AG04449 (cell line): ENCODE results near the gene PRKACB.
"Not testable (repeated sequence)": the region's sequence is repeated elsewhere in the genome, so short reads cannot be mapped to it uniquely, and the experiment has no call there.

Experiments used
- CTCF ChIA-PET: fragments of 350-600 bp; formaldehyde crosslinking; extraction: SDS; loops from one replicate; lab custom pipeline; 2021; ENCODE audit warnings: antibody characterized with exemption; lab: Yijun Ruan, JAX
- POLR2A ChIA-PET: fragments of 400-600, 350-600 bp; formaldehyde crosslinking; extraction: SDS; loops from one replicate; lab custom pipeline; 2020; ENCODE audit warnings: antibody characterized with exemption, inconsistent platforms; lab: Yijun Ruan, JAX
- DNase-seq: peaks from one replicate; pipeline ENCODE4 v3.0.0-alpha.2; 2010; ENCODE audit warnings: low read depth, low spot score
- H3K4me3 ChIP-seq: 2 replicates; pipeline ENCODE4 v1.5.1; 2011; ENCODE audit warnings: low read depth, mild to moderate bottlenecking, control low read depth, low read length
- CTCF ChIP-seq: IDR thresholded peaks from one replicate; pipeline ENCODE4 v1.5.1; 2011; ENCODE audit warnings: mild to moderate bottlenecking, moderate library complexity, low read length, control low read depth, inconsistent platforms; ENCODE audit not compliant: insufficient read depth; ENCODE audit errors: missing control alignments

PRKACB gene

DNA sequence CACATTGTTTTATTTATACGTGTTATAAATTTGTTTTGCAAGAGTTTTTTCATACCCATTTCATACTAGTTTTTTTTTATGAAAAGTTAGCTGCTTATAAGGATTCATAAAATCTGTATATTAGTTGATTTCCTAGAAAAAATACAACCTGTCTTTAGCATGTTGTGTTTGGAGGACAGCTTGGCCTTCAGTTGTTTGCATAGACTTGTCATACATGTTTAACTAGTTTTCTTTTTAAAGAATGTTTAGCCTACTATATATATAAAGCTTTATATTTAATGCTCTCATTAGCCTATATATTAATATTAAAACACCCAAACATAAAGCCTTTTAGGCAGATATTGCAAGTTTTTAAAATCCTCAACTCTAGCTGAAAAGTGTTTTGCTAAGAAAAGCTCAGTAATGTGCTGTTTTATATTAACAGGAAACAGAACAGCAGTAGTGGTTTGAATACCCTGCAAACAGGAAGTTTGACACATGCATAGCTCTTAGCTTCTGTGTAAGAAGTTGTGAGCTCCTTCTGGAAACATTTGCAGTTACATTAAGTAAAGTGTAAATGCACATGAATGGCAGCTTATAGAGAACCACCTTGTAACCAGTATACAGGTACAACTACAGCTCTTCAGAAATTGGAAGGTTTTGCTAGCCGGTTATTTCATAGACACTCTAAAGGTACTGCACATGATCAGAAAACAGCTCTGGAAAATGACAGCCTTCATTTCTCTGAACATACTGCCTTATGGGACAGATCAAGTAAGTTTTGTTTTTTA, at the start of gene PRKACB:
TSS of gene PRKACB (plus strand) at position 476 of the 770 bp plus-strand sequence. CDS start at position 567, 91 bp downstream.
- POLR2A ChIA-PET: interaction anchor here (0.7 kb wide), 1 partner anchor 244 kb away, joined by 3 read pairs; no protein-coding TSS in a partner anchor
- no peak for DNase-seq
- H3K4me3 ChIP-seq: no peak within 1 kb of the TSS
- no peak for TF ChIP-seq CTCF
- CTCF ChIA-PET: interaction anchor here (0.7 to 10.9 kb wide), 8 partner anchors 9 to 629 kb away, joined by 3 to 255 read pairs (median 10); no protein-coding TSS in a partner anchor

GRCh38 chr1:84095308-84095707, 48.8 kb upstream of the PRKACB start:
- ChIA-PET POLR2A (no interaction called here), CTCF (interaction anchor here (1.7 kb wide), 1 partner anchor 163 kb away, joined by 3 read pairs; no protein-coding TSS in a partner anchor)
- TF ChIP-seq CTCF: no peak

GRCh38 chr1:84096176-84096575, 47.9 kb upstream of the PRKACB start:
- ChIA-PET CTCF (interaction anchor here (1.7 kb wide), 1 partner anchor 164 kb away, joined by 3 read pairs; no protein-coding TSS in a partner anchor), POLR2A (no interaction called here)
- no peak for TF ChIP-seq CTCF
- H3K4me3 ChIP-seq: no peak overlapping the region
- peak; percentile 34 for DNase-seq

More at GRCh38 chr1:84095308-84095707, 48.8 kb upstream of the PRKACB start:
- no peak overlapping the region for H3K4me3 ChIP-seq
- no peak for DNase-seq

- ChIA-PET POLR2A (no interaction called here), CTCF (no interaction called here)
- no peak for TF ChIP-seq CTCF
- DNase-seq: no peak
- H3K4me3 ChIP-seq: no peak overlapping the region
Measured at GRCh38 chr1:84101204-84101603, 42.9 kb upstream of the PRKACB start.

GRCh38 chr1:84103197-84103992, 40.7 kb upstream of the PRKACB start:
- CTCF ChIA-PET: interaction anchor here (1.1 to 1.6 kb wide), 3 partner anchors 13 to 330 kb away, joined by 3 to 5 read pairs (median 4); no protein-coding TSS in a partner anchor
- peak; percentile 49 for DNase-seq
- H3K4me3 ChIP-seq: no peak overlapping the region
- POLR2A ChIA-PET: interaction anchor here (1.4 kb wide), 1 partner anchor 26 kb away, joined by 4 read pairs; no protein-coding TSS in a partner anchor
- no peak for TF ChIP-seq CTCF

- H3K4me3 ChIP-seq, POLR2A ChIA-PET: not testable (repeated sequence)
- CTCF ChIA-PET: interaction anchor here (1.0 to 1.3 kb wide), 2 partner anchors 16 to 175 kb away, joined by 3 read pairs; no protein-coding TSS in a partner anchor
- DNase-seq: peak; percentile 52
Measured at GRCh38 chr1:84107538-84107937, 36.5 kb upstream of the PRKACB start.
